ENCODE measurements around the gene PPP1R8.
"Not testable (repeated sequence)": the region's sequence is repeated elsewhere in the genome, so short reads cannot be mapped to it uniquely, and the experiment has no call there.

The PPP1R8 gene

GRCh38 chr1:27830621-27831440 is at the start of gene PPP1R8:
Gene PPP1R8, plus strand, starts transcription at chr1:27830782. Its CDS starts 54 bp downstream, at chr1:27830836.
- peak; percentile 93 for DNase-seq (ENCODE audit: low read depth)

- DNase-seq (ENCODE audit: low read depth): no peak
Observed at GRCh38 chr1:27782950-27783349, 47.6 kb upstream of the PPP1R8 start.

- no peak for DNase-seq (ENCODE audit: low read depth)
Observed at GRCh38 chr1:27784700-27785099, 45.9 kb upstream of the PPP1R8 start.

GRCh38 chr1:27785781-27786455 is 44.7 kb upstream of the PPP1R8 start:
- no peak for DNase-seq (ENCODE audit: low read depth)

GRCh38 chr1:27787895-27788294 is 42.7 kb upstream of the PPP1R8 start:
- no peak for DNase-seq (ENCODE audit: low read depth)

- DNase-seq (ENCODE audit: low read depth): no peak
Observed at GRCh38 chr1:27789540-27790041, 41.0 kb upstream of the PPP1R8 start.

GRCh38 chr1:27790270-27790669 is 40.3 kb upstream of the PPP1R8 start:
- not testable (repeated sequence) for DNase-seq (ENCODE audit: low read depth)

- no peak for DNase-seq (ENCODE audit: low read depth)
Observed at GRCh38 chr1:27795601-27796000, 35.0 kb upstream of the PPP1R8 start.

- DNase-seq (ENCODE audit: low read depth): no peak
Observed at GRCh38 chr1:27804791-27805190, 25.8 kb upstream of the PPP1R8 start.

GRCh38 chr1:27806758-27807157 is 23.8 kb upstream of the PPP1R8 start:
- DNase-seq (ENCODE audit: low read depth): no peak

GRCh38 chr1:27807385-27807784 is 23.2 kb upstream of the PPP1R8 start:
- no peak for DNase-seq (ENCODE audit: low read depth)

GRCh38 chr1:27808131-27808530 is 22.5 kb upstream of the PPP1R8 start:
- DNase-seq (ENCODE audit: low read depth): not testable (repeated sequence)

- DNase-seq (ENCODE audit: low read depth): no peak
Observed at GRCh38 chr1:27809883-27810282, 20.7 kb upstream of the PPP1R8 start.

- no peak for DNase-seq (ENCODE audit: low read depth)
Observed at GRCh38 chr1:27811741-27812500, 18.7 kb upstream of the PPP1R8 start.

GRCh38 chr1:27816921-27817630 is 13.5 kb upstream of the PPP1R8 start:
- DNase-seq (ENCODE audit: low read depth): no peak

- DNase-seq (ENCODE audit: low read depth): no peak
Observed at GRCh38 chr1:27821761-27822315, 8.7 kb upstream of the PPP1R8 start.

GRCh38 chr1:27823784-27824183 is 6.8 kb upstream of the PPP1R8 start:
- DNase-seq (ENCODE audit: low read depth): no peak

GRCh38 chr1:27824411-27824810 is 6.2 kb upstream of the PPP1R8 start:
- DNase-seq (ENCODE audit: low read depth): no peak

GRCh38 chr1:27829339-27829960 is 1.1 kb upstream of the PPP1R8 start:
- not testable (repeated sequence) for DNase-seq (ENCODE audit: low read depth)

- DNase-seq (ENCODE audit: low read depth): no peak
Observed at GRCh38 chr1:27831568-27832410, 1.2 kb downstream of the PPP1R8 start.

All from CMK (cell line).